Fibroblast of lung (primary cell): ENCODE data around the gene PARS2. TPM values are rescaled to one million over a fixed set of nuclear protein-coding genes. Genes with fewer than 3 reads are reported as not detected.

Experiments
- DNase-seq, 2 donors: peaks; one replicate each; pipeline versions ENCODE4 v3.0.0 to v3.0.0-alpha.2; 2010; ENCODE audit warnings: low read depth in 2 of 2
- H2AFZ ChIP-seq: 2 replicates; pipeline ENCODE4 v1.5.1; 2012; ENCODE audit warnings: low read length, control low read depth, inconsistent platforms
- H3K27ac ChIP-seq: 2 replicates; pipeline ENCODE4 v1.5.1; 2011; ENCODE audit warnings: low read length, control low read depth; ENCODE audit not compliant: insufficient read depth
- H3K27me3 ChIP-seq: 2 replicates; pipeline ENCODE4 v1.5.1; 2011; ENCODE audit warnings: mild to moderate bottlenecking, low read length; ENCODE audit not compliant: control insufficient read depth, insufficient read depth
- H3K36me3 ChIP-seq: 2 replicates; pipeline ENCODE4 v1.5.1; 2011; ENCODE audit warnings: low read length; ENCODE audit not compliant: control insufficient read depth, insufficient read depth
- H3K4me1 ChIP-seq: 2 replicates; pipeline ENCODE4 v1.5.1; 2011; ENCODE audit warnings: low read length; ENCODE audit not compliant: control insufficient read depth, insufficient read depth; ENCODE audit errors: extremely low read depth
- H3K4me2 ChIP-seq: 2 replicates; pipeline ENCODE4 v1.5.1; 2011; ENCODE audit warnings: low read length, control low read depth; ENCODE audit not compliant: insufficient read depth; ENCODE audit errors: extremely low read depth
- H3K4me3 ChIP-seq, 4 experiments: fragments of 200-600 bp in 1 of 4; sonication (generic) in 1 of 4; replicated peaks in 1 of 4; 2 replicates each; pipeline ENCODE4 v1.5.1; 2011 to 2016; ENCODE audit warnings: low read length in 4 of 4, low read depth in 3 of 4, mild to moderate bottlenecking in 3 of 4, control low read depth in 2 of 4, inconsistent platforms in 1 of 4, mixed read lengths in 1 of 4; ENCODE audit not compliant: insufficient read depth in 1 of 4; ENCODE audit errors: control extremely low read depth in 1 of 4
- H3K79me2 ChIP-seq: 2 replicates; pipeline ENCODE4 v1.5.1; 2012; ENCODE audit warnings: mild to moderate bottlenecking, low read length, inconsistent platforms; ENCODE audit not compliant: control insufficient read depth, insufficient read depth
- H3K9ac ChIP-seq: 2 replicates; pipeline ENCODE4 v1.5.1; 2011; ENCODE audit warnings: mild to moderate bottlenecking, low read length, control low read depth; ENCODE audit not compliant: insufficient read depth
- H3K9me3 ChIP-seq: 2 replicates; pipeline ENCODE4 v1.5.1; 2012; ENCODE audit warnings: low read depth, low read length; ENCODE audit not compliant: control insufficient read depth, insufficient read depth
- H4K20me1 ChIP-seq: 2 replicates; pipeline ENCODE4 v1.5.1; 2011; ENCODE audit warnings: low read length; ENCODE audit not compliant: control insufficient read depth, insufficient read depth; ENCODE audit errors: extremely low read depth
- EZH2 ChIP-seq: IDR thresholded peaks from 2 replicates; pipeline ENCODE4 v1.5.1; 2012; ENCODE audit warnings: low read length, control low read depth, mild to moderate bottlenecking; ENCODE audit errors: missing control alignments
- polyA plus RNA-seq, 2 donors: library from polyadenylated mRNA; depleted of rRNA in 1 of 2; stranded (reverse) in 1 of 2; unstranded in 1 of 2; fragments of >200 nt; gene quantifications; 2 replicates each; pipeline ENCODE4 v1.2.1, GENCODE V29; 2011 to 2012; ENCODE audit warnings: missing spikeins in 1 of 2
- total RNA-seq: library from RNA; depleted of rRNA; stranded (reverse); fragments of >200 nt; gene quantifications from 2 replicates; pipeline ENCODE4 v1.2.1, GENCODE V29; 2014
- TF ChIP-seq, protein P1 (sequence below), 2 donors: IDR thresholded peaks in 1 of 2; conservative IDR thresholded peaks in 1 of 2; 1 replicate in 1 of 2; 2 replicates in 1 of 2; pipeline ENCODE4 v1.5.1; 2011 to 2012; ENCODE audit warnings: low read length in 2 of 2, control low read depth in 1 of 2, inconsistent platforms in 1 of 2, low read depth in 1 of 2, mild to moderate bottlenecking in 1 of 2

Gene PARS2
- total and polyA plus RNA-seq, 2 donors (not counting 1 experiment from before 2014, with no cell fraction given): 3.4 to 5.4 TPM

DNA sequence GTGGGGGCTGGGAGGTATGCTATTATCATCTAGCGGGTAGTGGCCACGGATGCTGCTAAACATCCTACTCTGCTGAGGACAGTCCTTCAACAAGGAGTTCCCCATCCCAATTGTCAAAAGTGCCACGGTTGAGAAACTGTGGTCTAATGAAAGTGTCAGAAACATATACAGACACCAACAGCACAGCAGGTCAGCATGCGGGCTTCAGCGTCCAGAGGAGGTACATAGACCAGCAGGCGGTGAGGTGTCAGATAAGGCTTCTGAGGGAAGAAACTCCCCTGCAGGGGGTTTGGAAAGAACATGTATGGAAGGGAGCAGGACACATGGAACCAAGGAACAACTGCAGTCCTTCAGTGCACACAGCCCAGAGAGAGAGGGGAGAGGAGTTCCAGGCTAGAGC lies 53.5 kb downstream of the PARS2 start:
- H3K4me3 ChIP-seq: no peak overlapping the region
- DNase-seq: no peak
- H3K4me2 ChIP-seq: no peak overlapping the region
- H2AFZ ChIP-seq: no peak overlapping the region
- H3K27me3 ChIP-seq: peaks cover 7% of the 10 kb centered on the region
- H3K36me3 ChIP-seq: no peaks in the 10 kb centered on the region
- no peak overlapping the region for H3K27ac ChIP-seq
- no peak overlapping the region for H3K9ac ChIP-seq
- H3K4me1 ChIP-seq: no peaks in the 10 kb centered on the region
- H3K9me3 ChIP-seq: no peaks in the 10 kb centered on the region
- H4K20me1 ChIP-seq: no peaks in the 10 kb centered on the region
- H3K79me2 ChIP-seq: no peaks in the 10 kb centered on the region
- TF ChIP-seq, protein P1, sequence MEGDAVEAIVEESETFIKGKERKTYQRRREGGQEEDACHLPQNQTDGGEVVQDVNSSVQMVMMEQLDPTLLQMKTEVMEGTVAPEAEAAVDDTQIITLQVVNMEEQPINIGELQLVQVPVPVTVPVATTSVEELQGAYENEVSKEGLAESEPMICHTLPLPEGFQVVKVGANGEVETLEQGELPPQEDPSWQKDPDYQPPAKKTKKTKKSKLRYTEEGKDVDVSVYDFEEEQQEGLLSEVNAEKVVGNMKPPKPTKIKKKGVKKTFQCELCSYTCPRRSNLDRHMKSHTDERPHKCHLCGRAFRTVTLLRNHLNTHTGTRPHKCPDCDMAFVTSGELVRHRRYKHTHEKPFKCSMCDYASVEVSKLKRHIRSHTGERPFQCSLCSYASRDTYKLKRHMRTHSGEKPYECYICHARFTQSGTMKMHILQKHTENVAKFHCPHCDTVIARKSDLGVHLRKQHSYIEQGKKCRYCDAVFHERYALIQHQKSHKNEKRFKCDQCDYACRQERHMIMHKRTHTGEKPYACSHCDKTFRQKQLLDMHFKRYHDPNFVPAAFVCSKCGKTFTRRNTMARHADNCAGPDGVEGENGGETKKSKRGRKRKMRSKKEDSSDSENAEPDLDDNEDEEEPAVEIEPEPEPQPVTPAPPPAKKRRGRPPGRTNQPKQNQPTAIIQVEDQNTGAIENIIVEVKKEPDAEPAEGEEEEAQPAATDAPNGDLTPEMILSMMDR (conservative IDR thresholded peaks at IDR 0.05 in 1 of 2, IDR thresholded peaks at IDR 0.05 in 1 of 2; ENCODE audit: low read depth in 1 of 2, low read length in 2 of 2): no peak
- TF ChIP-seq EZH2: no peak

DNA sequence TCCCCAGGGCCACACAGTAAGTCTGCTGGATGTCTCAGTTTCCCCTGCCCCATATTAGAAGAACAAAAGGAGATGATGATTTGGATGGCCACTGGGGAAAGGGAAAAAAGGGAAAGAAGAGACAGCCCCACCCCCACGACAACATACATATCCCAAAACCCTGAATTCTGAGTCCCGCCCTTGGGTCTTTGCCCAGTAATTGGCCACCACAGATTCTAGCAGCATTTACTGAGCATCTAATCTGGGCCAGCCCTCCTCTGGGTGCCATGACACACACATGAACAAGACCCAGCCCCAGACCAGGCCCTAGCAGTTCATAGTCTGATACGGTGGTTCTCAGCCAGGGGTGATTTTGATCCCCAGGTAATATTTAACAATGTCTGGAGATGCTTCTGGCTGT lies 53.9 kb downstream of the PARS2 start:
- no peak overlapping the region for H3K27ac ChIP-seq
- no peak overlapping the region for H3K4me2 ChIP-seq
- H3K9ac ChIP-seq: no peak overlapping the region
- no peaks in the 10 kb centered on the region for H3K9me3 ChIP-seq
- no peaks in the 10 kb centered on the region for H4K20me1 ChIP-seq
- H3K79me2 ChIP-seq: no peaks in the 10 kb centered on the region
- H3K4me1 ChIP-seq: no peaks in the 10 kb centered on the region
- peaks cover 7% of the 10 kb centered on the region for H3K27me3 ChIP-seq
- no peak overlapping the region for H3K4me3 ChIP-seq
- TF ChIP-seq, protein P1 (conservative IDR thresholded peaks at IDR 0.05 in 1 of 2, IDR thresholded peaks at IDR 0.05 in 1 of 2; ENCODE audit: low read depth in 1 of 2, low read length in 2 of 2): no peak
- TF ChIP-seq EZH2: no peak
- no peaks in the 10 kb centered on the region for H3K36me3 ChIP-seq
- DNase-seq: no peak
- H2AFZ ChIP-seq: no peak overlapping the region

DNA sequence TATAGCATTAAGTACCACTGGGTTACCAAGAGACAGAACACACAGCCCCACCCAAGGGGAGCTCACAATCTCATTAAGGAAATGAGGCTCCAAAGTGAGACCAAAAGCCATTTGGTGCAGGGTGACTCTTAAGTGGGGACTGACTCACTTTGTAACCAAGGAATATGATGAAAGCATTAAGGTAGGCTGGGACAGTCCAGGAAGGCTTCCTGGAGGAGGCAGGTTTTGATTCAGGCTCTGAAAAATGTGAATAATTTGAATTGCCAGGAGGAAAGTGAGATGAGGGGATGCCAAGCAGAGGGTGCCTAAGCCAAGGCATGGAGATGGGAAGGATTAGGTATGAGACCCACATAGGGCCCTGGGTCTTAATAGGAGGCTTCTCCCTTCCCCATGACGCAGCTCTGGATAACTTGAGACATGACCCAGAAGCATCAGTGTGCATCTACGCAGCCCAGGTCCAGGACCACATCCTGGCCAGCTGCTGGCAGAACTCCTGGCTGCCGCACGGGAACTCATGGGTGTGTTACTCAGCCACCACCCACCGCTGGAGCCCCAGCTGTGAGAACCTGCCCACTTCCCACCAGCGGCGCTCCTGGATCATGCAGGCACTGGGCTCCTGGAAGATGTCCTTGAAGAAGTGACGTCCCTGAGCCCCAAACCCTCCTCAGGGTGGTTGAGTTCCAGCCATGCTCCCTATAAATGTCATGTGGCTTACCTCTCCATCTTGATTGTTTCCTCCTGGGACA lies 54.6 kb downstream of the PARS2 start:
- H3K9me3 ChIP-seq: no peaks in the 10 kb centered on the region
- H3K27ac ChIP-seq: no peak overlapping the region
- H3K4me2 ChIP-seq: no peak overlapping the region
- no peak overlapping the region for H3K9ac ChIP-seq
- H2AFZ ChIP-seq: no peak overlapping the region
- DNase-seq: no peak
- no peak overlapping the region for H3K4me3 ChIP-seq
- no peaks in the 10 kb centered on the region for H3K36me3 ChIP-seq
- no peaks in the 10 kb centered on the region for H4K20me1 ChIP-seq
- peaks cover 7% of the 10 kb centered on the region for H3K27me3 ChIP-seq
- H3K79me2 ChIP-seq: no peaks in the 10 kb centered on the region
- no peaks in the 10 kb centered on the region for H3K4me1 ChIP-seq
- TF ChIP-seq EZH2: no peak
